ENCODE data around the gene BICDL2.

GRCh38 chr16:2985462-2985861 lies 51.3 kb downstream of the BICDL2 start:
- TF ChIP-seq ZFP69B (tag by site-specific recombination; IDR thresholded peaks at IDR 0.05): no peak
- TF ChIP-seq RBAK (tag by site-specific recombination; IDR thresholded peaks at IDR 0.05): no peak

Data from HEK293 (cell line).